ENCODE measurements around the gene SLC2A13. TPM values are rescaled to one million over a fixed set of nuclear protein-coding genes. Genes with fewer than 3 reads are reported as not detected.

Gene SLC2A13
- total and polyA plus RNA-seq, 4 donors = 1.9 to 20.2 (median 6.9) TPM

DNA sequence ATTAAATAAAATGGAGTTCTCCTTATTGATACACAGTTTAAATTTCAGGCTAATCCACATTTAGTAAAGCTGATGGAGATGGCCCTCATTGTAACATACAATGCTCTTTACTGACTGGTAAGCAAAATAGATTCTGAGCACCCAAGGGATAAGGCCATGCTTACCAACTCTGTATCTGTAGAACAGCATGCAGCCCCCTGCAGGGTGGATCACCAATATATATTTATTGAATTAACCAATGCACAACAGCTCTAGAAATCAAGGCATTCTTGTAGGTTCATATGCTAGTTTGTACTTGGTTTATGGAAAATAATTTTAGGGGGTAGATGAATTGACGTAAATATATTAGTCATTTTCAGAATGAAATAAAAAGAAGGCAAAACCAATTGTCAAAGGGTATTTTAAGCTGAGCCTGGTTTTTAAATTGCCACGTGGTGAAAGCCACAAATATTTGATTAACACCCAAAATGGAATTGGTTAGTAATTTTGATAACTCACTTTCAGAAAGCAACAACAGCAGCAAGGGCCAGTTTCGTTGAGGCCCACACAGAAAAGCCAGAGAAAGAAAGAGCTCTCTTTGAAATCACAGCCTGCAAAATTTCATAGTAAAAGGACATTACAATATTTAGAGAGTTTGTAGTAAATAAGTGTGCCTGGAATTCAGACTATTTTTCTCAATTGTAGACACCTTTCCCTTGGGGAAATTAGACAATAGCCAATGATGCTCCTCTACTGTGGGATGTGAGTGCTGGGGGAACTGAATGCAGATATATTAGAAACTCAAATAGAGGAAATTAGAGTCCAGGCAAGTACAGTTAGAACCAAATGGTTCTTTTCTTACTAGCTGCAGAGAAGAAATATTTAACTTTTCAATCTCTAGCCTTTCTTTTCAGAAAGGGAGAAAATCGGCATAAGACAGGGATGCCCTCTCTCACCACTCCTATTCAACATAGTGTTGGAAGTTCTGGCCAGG lies 270.1 kb downstream of the SLC2A13 start:
- Histone ChIP-seq H3K4me3 (ENCODE audit: low read depth in 1 of 3, low read length in 3 of 3) (no peak overlapping the region), H3K27ac (ENCODE audit: low read depth in 1 of 2, low read length in 2 of 2) (no peak overlapping the region), H3K27me3 (ENCODE audit: control insufficient read depth in 4 of 4, insufficient read depth in 4 of 4, low read length in 3 of 4) (no peaks in the 10 kb centered on the region), H3K9ac (ENCODE audit: low read depth in 1 of 2, low read length in 2 of 2) (no peak overlapping the region), H3K9me3 (ENCODE audit: control insufficient read depth in 4 of 4, low read length in 3 of 4) (no peaks in the 10 kb centered on the region), H3K4me1 (ENCODE audit: control insufficient read depth in 4 of 4, insufficient read depth in 4 of 4, low read length in 3 of 4) (peaks cover 5 to 17% (median 11%) of the 10 kb centered on the region in 4 donors), H3K36me3 (ENCODE audit: control insufficient read depth in 4 of 4, insufficient read depth in 3 of 4, low read depth in 1 of 4, low read length in 3 of 4) (no peaks in the 10 kb centered on the region)
- DNase-seq (ENCODE audit: low spot score) = no peak
- no peak for TF ChIP-seq SP1 (IDR thresholded peaks at IDR 0.05)
- no peak for TF ChIP-seq TAF1 (conservative IDR thresholded peaks at IDR 0.05)
- no peak for TF ChIP-seq RAD21 (IDR thresholded peaks at IDR 0.05)
- no peak for TF ChIP-seq JUND (IDR thresholded peaks at IDR 0.05)
- no peak for TF ChIP-seq FOXA1 (IDR thresholded peaks at IDR 0.05)
- no peak for TF ChIP-seq CTCF (IDR thresholded peaks at IDR 0.05; ENCODE audit: low read depth, low read length, missing input control)
- TF ChIP-seq YY1 (IDR thresholded peaks at IDR 0.05) = no peak
- no peak for TF ChIP-seq FOXA2 (IDR thresholded peaks at IDR 0.05)
- TF ChIP-seq HNF4G (IDR thresholded peaks at IDR 0.05) = no peak
- TF ChIP-seq RXRA (IDR thresholded peaks at IDR 0.05) = no peak
- no peak for TF ChIP-seq HNF4A (conservative IDR thresholded peaks at IDR 0.05)
- TF ChIP-seq GABPA (IDR thresholded peaks at IDR 0.05 in 1 of 2, conservative IDR thresholded peaks at IDR 0.05 in 1 of 2) = no peak
- TF ChIP-seq NR2F2 (IDR thresholded peaks at IDR 0.05) = no peak
- TF ChIP-seq MAX (IDR thresholded peaks at IDR 0.05) = no peak
- TF ChIP-seq, protein P1, sequence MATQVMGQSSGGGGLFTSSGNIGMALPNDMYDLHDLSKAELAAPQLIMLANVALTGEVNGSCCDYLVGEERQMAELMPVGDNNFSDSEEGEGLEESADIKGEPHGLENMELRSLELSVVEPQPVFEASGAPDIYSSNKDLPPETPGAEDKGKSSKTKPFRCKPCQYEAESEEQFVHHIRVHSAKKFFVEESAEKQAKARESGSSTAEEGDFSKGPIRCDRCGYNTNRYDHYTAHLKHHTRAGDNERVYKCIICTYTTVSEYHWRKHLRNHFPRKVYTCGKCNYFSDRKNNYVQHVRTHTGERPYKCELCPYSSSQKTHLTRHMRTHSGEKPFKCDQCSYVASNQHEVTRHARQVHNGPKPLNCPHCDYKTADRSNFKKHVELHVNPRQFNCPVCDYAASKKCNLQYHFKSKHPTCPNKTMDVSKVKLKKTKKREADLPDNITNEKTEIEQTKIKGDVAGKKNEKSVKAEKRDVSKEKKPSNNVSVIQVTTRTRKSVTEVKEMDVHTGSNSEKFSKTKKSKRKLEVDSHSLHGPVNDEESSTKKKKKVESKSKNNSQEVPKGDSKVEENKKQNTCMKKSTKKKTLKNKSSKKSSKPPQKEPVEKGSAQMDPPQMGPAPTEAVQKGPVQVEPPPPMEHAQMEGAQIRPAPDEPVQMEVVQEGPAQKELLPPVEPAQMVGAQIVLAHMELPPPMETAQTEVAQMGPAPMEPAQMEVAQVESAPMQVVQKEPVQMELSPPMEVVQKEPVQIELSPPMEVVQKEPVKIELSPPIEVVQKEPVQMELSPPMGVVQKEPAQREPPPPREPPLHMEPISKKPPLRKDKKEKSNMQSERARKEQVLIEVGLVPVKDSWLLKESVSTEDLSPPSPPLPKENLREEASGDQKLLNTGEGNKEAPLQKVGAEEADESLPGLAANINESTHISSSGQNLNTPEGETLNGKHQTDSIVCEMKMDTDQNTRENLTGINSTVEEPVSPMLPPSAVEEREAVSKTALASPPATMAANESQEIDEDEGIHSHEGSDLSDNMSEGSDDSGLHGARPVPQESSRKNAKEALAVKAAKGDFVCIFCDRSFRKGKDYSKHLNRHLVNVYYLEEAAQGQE (IDR thresholded peaks at IDR 0.05) = no peak
- TF ChIP-seq ZBTB33 (IDR thresholded peaks at IDR 0.05) = no peak
- no peak for TF ChIP-seq EGR1 (IDR thresholded peaks at IDR 0.05; ENCODE audit: low read depth in 2 of 2)
- TF ChIP-seq ATF3 (IDR thresholded peaks at IDR 0.05) = no peak
- 86% methylated on average over 4 of the region's 4 CpGs for WGBS
